ENCODE data around the gene RESP18.

DNA sequence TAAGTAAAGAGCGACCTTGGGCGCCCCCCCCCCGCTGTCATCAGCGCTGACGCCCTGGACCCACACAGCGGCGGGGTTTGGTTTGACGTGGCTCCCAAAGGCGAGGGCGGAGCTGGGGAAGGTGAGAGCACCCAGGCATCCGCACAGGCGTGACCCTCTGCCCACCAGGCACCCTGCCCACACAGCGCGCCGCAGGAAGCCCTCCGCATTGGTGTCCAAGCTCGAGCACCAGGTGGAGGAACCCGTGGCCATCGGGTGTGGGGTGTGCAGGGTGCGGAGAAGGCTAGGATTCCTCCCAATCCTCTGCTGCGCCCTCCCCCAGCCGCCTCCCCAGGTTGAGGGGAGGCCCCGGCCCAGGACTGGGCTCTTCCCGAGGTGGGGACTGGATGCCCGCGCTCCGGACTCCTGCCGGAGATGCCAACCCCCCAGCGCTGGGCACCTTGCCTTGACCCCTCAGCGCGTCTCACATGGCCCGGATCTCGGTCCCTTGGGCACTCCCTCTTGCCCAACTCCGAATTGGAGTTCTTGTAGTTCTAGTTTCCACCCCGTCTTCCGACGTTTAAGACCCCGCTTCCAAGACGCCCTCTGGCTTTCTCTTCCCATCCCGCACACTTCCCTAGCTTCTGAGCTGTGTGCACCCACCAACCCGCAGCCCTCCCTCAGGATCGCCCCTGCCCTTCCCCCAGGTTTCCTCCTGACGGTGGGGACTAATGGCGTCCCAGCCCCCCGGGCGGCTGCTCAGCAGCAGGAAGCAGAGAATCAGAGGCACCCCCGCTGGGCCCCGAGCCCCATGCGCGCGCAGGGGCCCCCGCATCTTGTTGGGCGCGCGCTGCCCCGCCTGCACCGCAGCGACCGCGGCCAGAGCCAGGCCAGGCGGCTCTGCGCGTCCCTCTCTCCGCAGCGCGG is 25.9 kb upstream of the RESP18 start:
- TF ChIP-seq POLR2AphosphoS5 (IDR thresholded peaks at IDR 0.05; ENCODE audit: low read depth, low read length) = no peak
- TF ChIP-seq, protein P1, sequence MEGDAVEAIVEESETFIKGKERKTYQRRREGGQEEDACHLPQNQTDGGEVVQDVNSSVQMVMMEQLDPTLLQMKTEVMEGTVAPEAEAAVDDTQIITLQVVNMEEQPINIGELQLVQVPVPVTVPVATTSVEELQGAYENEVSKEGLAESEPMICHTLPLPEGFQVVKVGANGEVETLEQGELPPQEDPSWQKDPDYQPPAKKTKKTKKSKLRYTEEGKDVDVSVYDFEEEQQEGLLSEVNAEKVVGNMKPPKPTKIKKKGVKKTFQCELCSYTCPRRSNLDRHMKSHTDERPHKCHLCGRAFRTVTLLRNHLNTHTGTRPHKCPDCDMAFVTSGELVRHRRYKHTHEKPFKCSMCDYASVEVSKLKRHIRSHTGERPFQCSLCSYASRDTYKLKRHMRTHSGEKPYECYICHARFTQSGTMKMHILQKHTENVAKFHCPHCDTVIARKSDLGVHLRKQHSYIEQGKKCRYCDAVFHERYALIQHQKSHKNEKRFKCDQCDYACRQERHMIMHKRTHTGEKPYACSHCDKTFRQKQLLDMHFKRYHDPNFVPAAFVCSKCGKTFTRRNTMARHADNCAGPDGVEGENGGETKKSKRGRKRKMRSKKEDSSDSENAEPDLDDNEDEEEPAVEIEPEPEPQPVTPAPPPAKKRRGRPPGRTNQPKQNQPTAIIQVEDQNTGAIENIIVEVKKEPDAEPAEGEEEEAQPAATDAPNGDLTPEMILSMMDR (IDR thresholded peaks at IDR 0.05) = no peak
- TF ChIP-seq, protein P2, sequence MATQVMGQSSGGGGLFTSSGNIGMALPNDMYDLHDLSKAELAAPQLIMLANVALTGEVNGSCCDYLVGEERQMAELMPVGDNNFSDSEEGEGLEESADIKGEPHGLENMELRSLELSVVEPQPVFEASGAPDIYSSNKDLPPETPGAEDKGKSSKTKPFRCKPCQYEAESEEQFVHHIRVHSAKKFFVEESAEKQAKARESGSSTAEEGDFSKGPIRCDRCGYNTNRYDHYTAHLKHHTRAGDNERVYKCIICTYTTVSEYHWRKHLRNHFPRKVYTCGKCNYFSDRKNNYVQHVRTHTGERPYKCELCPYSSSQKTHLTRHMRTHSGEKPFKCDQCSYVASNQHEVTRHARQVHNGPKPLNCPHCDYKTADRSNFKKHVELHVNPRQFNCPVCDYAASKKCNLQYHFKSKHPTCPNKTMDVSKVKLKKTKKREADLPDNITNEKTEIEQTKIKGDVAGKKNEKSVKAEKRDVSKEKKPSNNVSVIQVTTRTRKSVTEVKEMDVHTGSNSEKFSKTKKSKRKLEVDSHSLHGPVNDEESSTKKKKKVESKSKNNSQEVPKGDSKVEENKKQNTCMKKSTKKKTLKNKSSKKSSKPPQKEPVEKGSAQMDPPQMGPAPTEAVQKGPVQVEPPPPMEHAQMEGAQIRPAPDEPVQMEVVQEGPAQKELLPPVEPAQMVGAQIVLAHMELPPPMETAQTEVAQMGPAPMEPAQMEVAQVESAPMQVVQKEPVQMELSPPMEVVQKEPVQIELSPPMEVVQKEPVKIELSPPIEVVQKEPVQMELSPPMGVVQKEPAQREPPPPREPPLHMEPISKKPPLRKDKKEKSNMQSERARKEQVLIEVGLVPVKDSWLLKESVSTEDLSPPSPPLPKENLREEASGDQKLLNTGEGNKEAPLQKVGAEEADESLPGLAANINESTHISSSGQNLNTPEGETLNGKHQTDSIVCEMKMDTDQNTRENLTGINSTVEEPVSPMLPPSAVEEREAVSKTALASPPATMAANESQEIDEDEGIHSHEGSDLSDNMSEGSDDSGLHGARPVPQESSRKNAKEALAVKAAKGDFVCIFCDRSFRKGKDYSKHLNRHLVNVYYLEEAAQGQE (IDR thresholded peaks at IDR 0.05; ENCODE audit: insufficient read depth in 1 of 2, low read depth in 2 of 2, low read length in 1 of 2) = no peak
